ENCODE results near the gene DCLK1. TPM values are rescaled to one million over a fixed set of nuclear protein-coding genes. Genes with fewer than 3 reads are reported as not detected.

DCLK1 gene
- total RNA-seq, 4 donors from 2014 or later = 11.9 to 26.4 (median 15.5) TPM

GRCh38 chr13:36069881-36070366 lies 61.3 kb downstream of the DCLK1 start:
- no peaks in the 10 kb centered on the region for H3K4me1 ChIP-seq
- H3K27ac ChIP-seq = peak overlapping the region in 1 of 3 donors; percentile 17
- 69 to 78% methylated on average over 6 of the region's 6 CpGs for WGBS, 2 donors
- no peaks in the 10 kb centered on the region for H3K9me3 ChIP-seq
- no peak for DNase-seq
- H3K36me3 ChIP-seq = no peaks in the 10 kb centered on the region
- TF ChIP-seq POLR2A (IDR thresholded peaks at IDR 0.05) = no peak
- TF ChIP-seq, protein P1, sequence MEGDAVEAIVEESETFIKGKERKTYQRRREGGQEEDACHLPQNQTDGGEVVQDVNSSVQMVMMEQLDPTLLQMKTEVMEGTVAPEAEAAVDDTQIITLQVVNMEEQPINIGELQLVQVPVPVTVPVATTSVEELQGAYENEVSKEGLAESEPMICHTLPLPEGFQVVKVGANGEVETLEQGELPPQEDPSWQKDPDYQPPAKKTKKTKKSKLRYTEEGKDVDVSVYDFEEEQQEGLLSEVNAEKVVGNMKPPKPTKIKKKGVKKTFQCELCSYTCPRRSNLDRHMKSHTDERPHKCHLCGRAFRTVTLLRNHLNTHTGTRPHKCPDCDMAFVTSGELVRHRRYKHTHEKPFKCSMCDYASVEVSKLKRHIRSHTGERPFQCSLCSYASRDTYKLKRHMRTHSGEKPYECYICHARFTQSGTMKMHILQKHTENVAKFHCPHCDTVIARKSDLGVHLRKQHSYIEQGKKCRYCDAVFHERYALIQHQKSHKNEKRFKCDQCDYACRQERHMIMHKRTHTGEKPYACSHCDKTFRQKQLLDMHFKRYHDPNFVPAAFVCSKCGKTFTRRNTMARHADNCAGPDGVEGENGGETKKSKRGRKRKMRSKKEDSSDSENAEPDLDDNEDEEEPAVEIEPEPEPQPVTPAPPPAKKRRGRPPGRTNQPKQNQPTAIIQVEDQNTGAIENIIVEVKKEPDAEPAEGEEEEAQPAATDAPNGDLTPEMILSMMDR (IDR thresholded peaks at IDR 0.05) = no peak
- H3K4me3 ChIP-seq (replicated peaks in 1 of 3) = no peak overlapping the region
- H3K27me3 ChIP-seq = no peaks in the 10 kb centered on the region
- intact Hi-C loops (cut with DNase I) = no loop called here

DNA sequence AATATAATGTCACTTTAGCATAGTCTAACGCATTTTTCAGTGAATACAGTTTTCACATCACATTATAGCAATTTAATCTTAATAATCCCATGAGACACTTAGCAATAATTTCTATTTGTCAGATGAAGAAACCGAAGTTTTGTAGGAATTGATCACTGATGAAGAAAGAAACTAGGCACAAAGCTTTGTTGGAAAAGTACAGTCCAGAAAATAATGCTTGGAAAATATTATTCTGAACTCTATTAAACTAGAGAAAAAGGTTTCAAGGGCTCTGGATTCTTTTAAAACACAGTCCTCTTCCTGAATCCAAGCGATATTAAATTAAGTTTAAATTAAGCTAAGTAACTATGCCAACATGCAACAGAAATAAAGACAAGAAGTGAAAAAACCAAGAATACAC lies 62.2 kb downstream of the DCLK1 start:
- no peaks in the 10 kb centered on the region for H3K4me1 ChIP-seq
- H3K36me3 ChIP-seq = no peaks in the 10 kb centered on the region
- DNase-seq = no peak
- no peaks in the 10 kb centered on the region for H3K9me3 ChIP-seq
- intact Hi-C loops (cut with DNase I) = no loop called here
- 53 to 60% methylated on average over 3 of the region's 3 CpGs for WGBS, 2 donors
- TF ChIP-seq, protein P1 (IDR thresholded peaks at IDR 0.05) = no peak
- TF ChIP-seq POLR2A (IDR thresholded peaks at IDR 0.05) = no peak
- H3K27me3 ChIP-seq = no peaks in the 10 kb centered on the region
- H3K4me3 ChIP-seq (replicated peaks in 1 of 3) = no peak overlapping the region
- peak overlapping the region in 1 of 3 donors; percentile 17 for H3K27ac ChIP-seq

DNA sequence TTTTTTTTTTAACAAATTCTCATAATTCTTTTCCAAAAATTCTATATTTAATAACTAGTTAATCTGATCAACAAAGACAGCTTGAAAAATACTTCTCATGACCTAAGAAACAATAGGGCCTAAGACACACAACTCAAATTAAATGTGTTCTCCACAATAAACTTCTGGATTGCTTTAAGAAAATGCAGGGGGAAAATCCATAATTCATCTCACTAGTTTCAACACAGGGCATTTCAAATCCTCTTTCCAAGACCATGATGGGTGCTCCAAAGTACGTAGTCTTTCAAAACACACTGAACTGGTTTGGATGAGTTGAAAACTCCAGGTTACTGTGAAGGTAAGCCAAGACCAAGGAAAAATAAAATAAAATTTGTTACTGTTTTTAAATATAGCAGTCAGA lies 62.6 kb downstream of the DCLK1 start:
- no peaks in the 10 kb centered on the region for H3K9me3 ChIP-seq
- H3K27me3 ChIP-seq = no peaks in the 10 kb centered on the region
- intact Hi-C loops (cut with DNase I) = no loop called here
- WGBS, 2 donors = 81 to 85% methylated on average over 1 of the region's 1 CpG
- no peak overlapping the region for H3K27ac ChIP-seq
- no peak for DNase-seq
- no peak overlapping the region for H3K4me3 ChIP-seq (replicated peaks in 1 of 3)
- TF ChIP-seq, protein P1 (IDR thresholded peaks at IDR 0.05) = no peak
- no peak for TF ChIP-seq POLR2A (IDR thresholded peaks at IDR 0.05)
- no peaks in the 10 kb centered on the region for H3K4me1 ChIP-seq
- H3K36me3 ChIP-seq = no peaks in the 10 kb centered on the region

- H3K27me3 ChIP-seq = no peaks in the 10 kb centered on the region
- intact Hi-C loops (cut with DNase I) = no loop called here
- TF ChIP-seq, protein P1 (IDR thresholded peaks at IDR 0.05) = no peak
- TF ChIP-seq POLR2A (IDR thresholded peaks at IDR 0.05) = no peak
- H3K4me1 ChIP-seq = no peaks in the 10 kb centered on the region
- H3K4me3 ChIP-seq (replicated peaks in 1 of 3) = no peak overlapping the region
- H3K36me3 ChIP-seq = no peaks in the 10 kb centered on the region
- no peaks in the 10 kb centered on the region for H3K9me3 ChIP-seq
- 52 to 53% methylated on average over 3 of the region's 3 CpGs for WGBS, 2 donors
- H3K27ac ChIP-seq = no peak overlapping the region
- no peak for DNase-seq
These were observed 63.3 kb downstream of the DCLK1 start for GRCh38 chr13:36067746-36068381.

DNA sequence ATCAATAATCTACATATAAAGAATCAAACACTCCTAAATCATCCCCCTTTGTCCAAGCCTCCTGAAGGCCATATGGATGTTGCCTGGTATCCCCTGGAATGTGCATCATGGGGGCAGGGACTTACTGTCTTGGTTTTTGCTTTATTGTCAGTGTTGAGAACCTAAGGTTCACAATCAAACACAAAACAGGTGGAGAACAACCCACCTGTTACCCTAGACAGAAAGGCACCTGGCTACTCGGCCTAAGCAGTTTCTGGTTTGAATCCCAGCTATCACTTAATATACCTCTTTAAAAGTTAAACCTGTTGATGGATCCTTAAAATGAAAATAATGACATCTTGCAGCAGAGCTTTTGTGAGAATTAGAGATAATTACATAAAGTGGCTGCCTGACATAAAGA lies 68.9 kb downstream of the DCLK1 start:
- TF ChIP-seq POLR2A (IDR thresholded peaks at IDR 0.05) = no peak
- TF ChIP-seq, protein P1 (IDR thresholded peaks at IDR 0.05) = no peak
- 78 to 95% methylated on average over 1 of the region's 1 CpG for WGBS, 2 donors
- intact Hi-C loops (cut with DNase I) = no loop called here
- H3K36me3 ChIP-seq = no peaks in the 10 kb centered on the region
- H3K27me3 ChIP-seq = no peaks in the 10 kb centered on the region
- no peak overlapping the region for H3K4me3 ChIP-seq (replicated peaks in 1 of 3)
- H3K9me3 ChIP-seq = no peaks in the 10 kb centered on the region
- DNase-seq = no peak
- H3K27ac ChIP-seq = no peak overlapping the region
- no peaks in the 10 kb centered on the region for H3K4me1 ChIP-seq
